Sigmoid colon (tissue), 7 donors: Measurements from ENCODE around the gene TEX261. TPM values are rescaled to one million over a fixed set of nuclear protein-coding genes. Genes with fewer than 3 reads are reported as not detected.

Experiments
- DNase-seq: peaks from one replicate; pipeline ENCODE4 v3.0.0-alpha.2; 2019
- H3K27ac ChIP-seq, 4 donors: fragments of 200-600 bp; sonication (generic); one replicate each; pipeline ENCODE4 v1.5.1; 2016 to 2019; ENCODE audit warnings: mild to moderate bottlenecking in 1 of 4
- H3K27me3 ChIP-seq, 3 donors: fragments of 200-600 bp; sonication (generic); one replicate each; pipeline ENCODE4 v1.5.1; 2019; ENCODE audit warnings: mild to moderate bottlenecking in 1 of 3
- H3K36me3 ChIP-seq, 4 donors: fragments of 200-600 bp; sonication (generic); one replicate each; pipeline ENCODE4 v1.5.1; 2016 to 2019
- H3K4me1 ChIP-seq, 4 donors: fragments of 200-600 bp; sonication (generic); one replicate each; pipeline ENCODE4 v1.5.1; 2017 to 2019
- H3K4me3 ChIP-seq, 4 donors: fragments of 200-600 bp; sonication (generic); one replicate each; pipeline ENCODE4 v1.5.1; 2017 to 2019; ENCODE audit warnings: mild to moderate bottlenecking in 2 of 4, moderate library complexity in 1 of 4
- H3K9me3 ChIP-seq, 4 donors: fragments of 200-600 bp in 3 of 4; sonication (generic) in 3 of 4; one replicate each; pipeline versions ENCODE4 v1.5.1 to v1.6.1; 2013 to 2019
- CTCF ChIP-seq, 4 experiments: fragments of 450-650 bp in 3 of 4; fragments of 200-600 bp in 1 of 4; IDR thresholded peaks; one replicate each; pipeline ENCODE4 v1.5.1; 2016 to 2019; ENCODE audit warnings: antibody characterized with exemption in 4 of 4, mild to moderate bottlenecking in 3 of 4, moderate library complexity in 2 of 4
- EP300 ChIP-seq, 4 donors: sonication (generic); formaldehyde crosslinking; IDR thresholded peaks; one replicate each; pipeline ENCODE4 v1.6.1; 2017; ENCODE audit warnings: antibody characterized with exemption in 4 of 4
- POLR2A ChIP-seq, 2 donors: fragments of 450-650 bp; IDR thresholded peaks; one replicate each; pipeline ENCODE4 v1.6.1; 2016; ENCODE audit warnings: antibody characterized with exemption in 2 of 2, mild to moderate bottlenecking in 2 of 2, moderate library complexity in 2 of 2
- POLR2AphosphoS5 ChIP-seq, 4 donors: sonication (generic); formaldehyde crosslinking; IDR thresholded peaks; one replicate each; pipeline ENCODE4 v1.6.1; 2017; ENCODE audit warnings: antibody characterized with exemption in 4 of 4
- WGBS, 2 donors: extraction: QIAGEN DNeasy Blood & Tissue Kit; methylation state at CpG; one replicate each; pipeline ENCODE4 v1.1.7; 2013; 5-methylcytosine and 5-hydroxymethylcytosine counted together
- intact Hi-C: fragments of 100-400 bp; cut with DNase I; formaldehyde crosslinking; loops from one replicate; pipeline ENCODE4 v1.15.1; 2023
- polyA plus RNA-seq, 3 donors: library from polyadenylated mRNA; stranded (reverse); fragments of 200-250 nt; gene quantifications; one replicate each; pipeline ENCODE4 v1.2.3, GENCODE V29; 2013
- total RNA-seq, 4 donors: library from RNA; depleted of rRNA; stranded (reverse); fragments of >200 nt; gene quantifications; one replicate each; pipeline ENCODE4 v1.1.0, GENCODE V29; 2016
- donor health status: healthy with polysubstance abuse.
- donor health status: Bipolar disorder and iron deficiency.
- donor health status: healthy.

The TEX261 gene
- total and polyA plus RNA-seq, 7 donors: 12.0 to 47.6 (median 21.3) TPM

GRCh38 chr2:70949086-70949485, 45.6 kb downstream of the TEX261 start:
- Histone ChIP-seq H3K36me3 (no peaks in the 10 kb centered on the region), H3K27ac (no peak overlapping the region), H3K27me3 (peaks cover 0 to 31% (median 0%) of the 10 kb centered on the region in 3 donors), H3K9me3 (no peaks in the 10 kb centered on the region), H3K4me1 (peaks cover 0 to 11% (median 5%) of the 10 kb centered on the region in 4 donors), H3K4me3 (no peak overlapping the region)
- WGBS, 2 donors: 78 to 85% methylated on average over 11 of the region's 11 CpGs
- no peak for TF ChIP-seq POLR2A (IDR thresholded peaks at IDR 0.05)
- intact Hi-C loops: loop anchor here (5.0 kb wide), 1 partner anchor 157 kb away; the partner anchor contains the start of gene FIGLA
- no peak for DNase-seq

GRCh38 chr2:70948337-70949003, 46.2 kb downstream of the TEX261 start:
- no peak overlapping the region for H3K27ac ChIP-seq
- peak; percentile 88 for DNase-seq
- no peaks in the 10 kb centered on the region for H3K36me3 ChIP-seq
- H3K9me3 ChIP-seq: no peaks in the 10 kb centered on the region
- H3K27me3 ChIP-seq: peaks cover 0 to 31% (median 0%) of the 10 kb centered on the region in 3 donors
- H3K4me1 ChIP-seq: peaks cover 0 to 11% (median 5%) of the 10 kb centered on the region in 4 donors
- peak overlapping the region in 3 of 4 donors; percentile 24 to 47 (median 36) for H3K4me3 ChIP-seq
- intact Hi-C loops: loop anchor here (5.0 kb wide), 1 partner anchor 156 kb away; the partner anchor contains the start of gene FIGLA
- TF ChIP-seq EP300 (IDR thresholded peaks at IDR 0.05): no peak
- TF ChIP-seq CTCF (IDR thresholded peaks at IDR 0.05): peak; percentile 49 to 82 (median 77)
- 10 to 11% methylated on average over 27 of the region's 27 CpGs for WGBS, 2 donors

GRCh38 chr2:70947556-70948184, 47.0 kb downstream of the TEX261 start:
- Histone ChIP-seq H3K4me3 (peak overlapping the region in 3 of 4 donors; percentile 24 to 47 (median 36)), H3K27me3 (peaks cover 0 to 26% (median 0%) of the 10 kb centered on the region in 3 donors), H3K36me3 (no peaks in the 10 kb centered on the region), H3K9me3 (no peaks in the 10 kb centered on the region), H3K4me1 (peaks cover 0 to 11% (median 5%) of the 10 kb centered on the region in 4 donors), H3K27ac (no peak overlapping the region)
- TF ChIP-seq EP300 (IDR thresholded peaks at IDR 0.05) (no peak), POLR2AphosphoS5 (IDR thresholded peaks at IDR 0.05) (no peak), POLR2A (IDR thresholded peaks at IDR 0.05) (no peak), CTCF (IDR thresholded peaks at IDR 0.05) (no peak)
- intact Hi-C loops: loop anchor here (1.0 to 5.0 kb wide), 3 partner anchors 76 to 155 kb away; partner anchors contain the start of gene FIGLA
- 56 to 58% methylated on average over 11 of the region's 11 CpGs for WGBS, 2 donors
- peak; percentile 50 for DNase-seq

- peak; percentile 66 for DNase-seq
- H3K27me3 ChIP-seq: peaks cover 0 to 25% (median 0%) of the 10 kb centered on the region in 3 donors
- H3K4me1 ChIP-seq: peaks cover 0 to 11% (median 5%) of the 10 kb centered on the region in 4 donors
- H3K9me3 ChIP-seq: no peaks in the 10 kb centered on the region
- TF ChIP-seq CTCF (IDR thresholded peaks at IDR 0.05) (peak; percentile 30 to 72 (median 54)), POLR2AphosphoS5 (IDR thresholded peaks at IDR 0.05) (no peak)
- intact Hi-C loops: loop anchor here (1.0 to 5.0 kb wide), 3 partner anchors 76 to 155 kb away; partner anchors contain the start of gene FIGLA
- no peak overlapping the region for H3K4me3 ChIP-seq
- H3K36me3 ChIP-seq: no peaks in the 10 kb centered on the region
- 19 to 22% methylated on average over 8 of the region's 8 CpGs for WGBS, 2 donors
- no peak overlapping the region for H3K27ac ChIP-seq
These were observed 47.7 kb downstream of the TEX261 start for GRCh38 chr2:70946832-70947442.
